Coronary artery (tissue), 2 donors: Measurements from ENCODE around the gene PCP2.

Experiments
- DNase-seq: peaks from one replicate; pipeline ENCODE4 v3.0.0-alpha.2; 2017; ENCODE audit warnings: low spot score
- H3K27ac ChIP-seq, 2 donors: fragments of 200-600 bp; sonication (generic); one replicate each; pipeline ENCODE4 v1.5.1; 2016 to 2019
- H3K4me3 ChIP-seq: fragments of 200-600 bp; sonication (generic); 2 replicates; pipeline ENCODE4 v1.5.1; 2016; ENCODE audit warnings: mild to moderate bottlenecking, moderate library complexity
- TF ChIP-seq, protein P1 (sequence below): fragments of 200-600 bp; sonication (generic); IDR thresholded peaks from one replicate; pipeline ENCODE4 v1.5.1; 2019; ENCODE audit warnings: antibody characterized with exemption

Gene PCP2

DNA sequence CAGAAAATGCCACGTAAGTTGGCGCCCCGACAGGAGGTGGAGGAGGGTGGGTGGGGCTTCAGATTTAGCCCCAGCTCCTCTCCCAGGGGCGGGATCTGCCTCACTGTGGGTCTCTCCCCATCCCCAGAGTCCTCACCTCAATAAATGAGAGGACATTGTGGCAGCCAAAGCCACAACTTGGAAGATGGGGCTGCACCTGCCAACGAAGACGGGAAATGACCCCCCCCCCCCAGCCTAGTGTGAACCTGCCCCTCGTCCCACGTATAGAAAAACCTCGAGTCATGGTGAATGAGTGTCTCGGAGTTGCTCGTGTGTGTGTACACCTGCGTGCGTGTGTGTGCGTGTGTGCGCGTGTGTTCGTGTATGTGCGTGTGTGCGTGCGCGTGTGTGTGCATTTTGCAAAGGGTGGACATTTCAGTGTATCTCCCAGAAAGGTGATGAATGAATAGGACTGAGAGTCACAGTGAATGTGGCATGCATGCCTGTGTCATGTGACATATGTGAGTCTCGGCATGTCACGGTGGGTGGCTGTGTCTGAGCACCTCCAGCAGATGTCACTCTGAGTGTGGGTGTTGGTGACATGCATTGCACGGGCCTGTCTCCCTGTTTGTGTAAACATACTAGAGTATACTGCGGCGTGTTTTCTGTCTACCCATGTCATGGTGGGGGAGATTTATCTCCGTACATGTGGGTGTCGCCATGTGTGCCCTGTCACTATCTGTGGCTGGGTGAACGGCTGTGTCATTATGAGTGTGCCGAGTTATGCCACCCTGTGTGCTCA lies 45.6 kb upstream of the PCP2 start:
- Histone ChIP-seq H3K4me3 (no peak overlapping the region), H3K27ac (no peak overlapping the region)
- TF ChIP-seq, protein P1, sequence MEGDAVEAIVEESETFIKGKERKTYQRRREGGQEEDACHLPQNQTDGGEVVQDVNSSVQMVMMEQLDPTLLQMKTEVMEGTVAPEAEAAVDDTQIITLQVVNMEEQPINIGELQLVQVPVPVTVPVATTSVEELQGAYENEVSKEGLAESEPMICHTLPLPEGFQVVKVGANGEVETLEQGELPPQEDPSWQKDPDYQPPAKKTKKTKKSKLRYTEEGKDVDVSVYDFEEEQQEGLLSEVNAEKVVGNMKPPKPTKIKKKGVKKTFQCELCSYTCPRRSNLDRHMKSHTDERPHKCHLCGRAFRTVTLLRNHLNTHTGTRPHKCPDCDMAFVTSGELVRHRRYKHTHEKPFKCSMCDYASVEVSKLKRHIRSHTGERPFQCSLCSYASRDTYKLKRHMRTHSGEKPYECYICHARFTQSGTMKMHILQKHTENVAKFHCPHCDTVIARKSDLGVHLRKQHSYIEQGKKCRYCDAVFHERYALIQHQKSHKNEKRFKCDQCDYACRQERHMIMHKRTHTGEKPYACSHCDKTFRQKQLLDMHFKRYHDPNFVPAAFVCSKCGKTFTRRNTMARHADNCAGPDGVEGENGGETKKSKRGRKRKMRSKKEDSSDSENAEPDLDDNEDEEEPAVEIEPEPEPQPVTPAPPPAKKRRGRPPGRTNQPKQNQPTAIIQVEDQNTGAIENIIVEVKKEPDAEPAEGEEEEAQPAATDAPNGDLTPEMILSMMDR = no peak
- DNase-seq = no peak

DNA sequence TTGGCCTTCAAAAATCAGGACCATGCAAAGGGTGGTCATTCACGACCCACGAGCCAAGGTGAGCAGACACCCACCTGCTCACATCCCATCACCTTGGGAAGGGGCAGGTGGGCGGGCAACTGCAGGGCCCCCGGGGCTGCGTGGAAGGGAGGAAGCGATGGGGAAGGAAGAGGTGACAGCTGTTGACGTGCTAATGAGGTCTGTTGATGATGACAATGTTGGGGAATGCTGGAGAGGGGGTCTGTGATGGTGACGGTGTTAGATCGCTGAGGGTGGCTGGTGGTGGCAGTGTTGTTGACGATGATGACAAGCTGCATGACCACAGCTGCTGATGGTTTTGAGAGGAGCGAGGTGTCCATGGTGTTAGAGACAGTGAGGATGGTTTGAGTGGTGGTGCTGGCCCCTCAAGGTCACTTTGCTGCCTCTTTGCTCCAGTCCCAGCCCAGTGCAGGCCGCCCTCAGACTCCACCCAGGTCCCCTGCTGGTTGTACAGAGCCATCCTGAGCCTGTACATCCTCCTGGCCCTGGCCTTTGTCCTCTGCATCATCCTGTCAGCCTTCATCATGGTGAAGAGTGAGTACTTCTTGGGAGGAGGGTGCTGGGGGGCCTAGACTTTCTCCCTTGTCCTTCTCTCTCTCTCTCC lies 44.3 kb upstream of the PCP2 start:
- no peak overlapping the region for H3K4me3 ChIP-seq
- H3K27ac ChIP-seq = no peak overlapping the region
- DNase-seq = no peak
- TF ChIP-seq, protein P1 = no peak

DNA sequence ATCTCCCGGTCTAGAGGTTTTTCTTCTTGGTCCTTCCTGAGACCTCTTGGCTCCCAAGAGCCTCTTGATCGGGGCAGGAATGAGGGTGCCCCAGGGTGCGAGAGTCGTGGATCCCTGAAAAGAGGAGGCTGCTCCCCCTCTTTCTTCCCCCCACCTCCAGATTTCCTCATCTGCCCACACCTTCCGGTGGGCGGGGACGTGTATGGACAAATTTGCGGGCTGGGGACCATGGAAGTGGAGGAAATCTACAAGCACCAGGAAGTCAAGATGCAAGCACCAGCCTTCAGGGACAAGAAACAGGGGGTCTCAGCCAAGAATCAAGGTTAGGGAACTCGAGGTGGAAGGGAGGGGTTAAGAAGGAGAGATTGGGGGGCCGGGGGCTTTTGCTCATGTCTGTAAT lies 43.3 kb upstream of the PCP2 start, which contains the start of gene MCEMP1:
TSS of gene MCEMP1 (plus strand) at position 237 of the 400 bp plus-strand sequence. CDS start at position 268, 31 bp downstream.
- H3K27ac ChIP-seq = no peak within 1 kb of the TSS
- TF ChIP-seq, protein P1 = no peak
- no peak for DNase-seq
- H3K4me3 ChIP-seq = peak within 1 kb of the TSS; percentile 7

DNA sequence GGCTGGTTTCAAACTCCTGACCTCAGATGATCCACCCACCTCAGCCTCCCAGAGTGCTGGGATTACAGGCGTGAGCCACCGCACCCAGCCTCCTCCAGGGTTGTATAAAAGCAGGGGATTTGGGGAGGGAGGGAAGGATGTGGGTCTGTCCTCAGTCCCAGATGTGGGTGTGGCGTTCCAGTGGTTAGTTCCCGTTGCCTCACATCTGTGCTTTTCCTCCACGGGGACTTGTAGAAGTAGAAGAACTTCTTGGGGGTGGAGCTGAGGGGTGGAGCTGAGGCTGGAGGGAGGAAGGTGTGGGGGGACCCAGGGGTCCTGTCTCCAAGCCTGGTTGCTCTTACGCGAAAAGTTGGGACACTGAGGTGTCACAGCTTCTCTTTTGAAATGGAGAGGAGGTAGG lies 42.9 kb upstream of the PCP2 start:
- no peak overlapping the region for H3K27ac ChIP-seq
- DNase-seq = no peak
- H3K4me3 ChIP-seq = peak overlapping the region; percentile 7
- TF ChIP-seq, protein P1 = no peak

DNA sequence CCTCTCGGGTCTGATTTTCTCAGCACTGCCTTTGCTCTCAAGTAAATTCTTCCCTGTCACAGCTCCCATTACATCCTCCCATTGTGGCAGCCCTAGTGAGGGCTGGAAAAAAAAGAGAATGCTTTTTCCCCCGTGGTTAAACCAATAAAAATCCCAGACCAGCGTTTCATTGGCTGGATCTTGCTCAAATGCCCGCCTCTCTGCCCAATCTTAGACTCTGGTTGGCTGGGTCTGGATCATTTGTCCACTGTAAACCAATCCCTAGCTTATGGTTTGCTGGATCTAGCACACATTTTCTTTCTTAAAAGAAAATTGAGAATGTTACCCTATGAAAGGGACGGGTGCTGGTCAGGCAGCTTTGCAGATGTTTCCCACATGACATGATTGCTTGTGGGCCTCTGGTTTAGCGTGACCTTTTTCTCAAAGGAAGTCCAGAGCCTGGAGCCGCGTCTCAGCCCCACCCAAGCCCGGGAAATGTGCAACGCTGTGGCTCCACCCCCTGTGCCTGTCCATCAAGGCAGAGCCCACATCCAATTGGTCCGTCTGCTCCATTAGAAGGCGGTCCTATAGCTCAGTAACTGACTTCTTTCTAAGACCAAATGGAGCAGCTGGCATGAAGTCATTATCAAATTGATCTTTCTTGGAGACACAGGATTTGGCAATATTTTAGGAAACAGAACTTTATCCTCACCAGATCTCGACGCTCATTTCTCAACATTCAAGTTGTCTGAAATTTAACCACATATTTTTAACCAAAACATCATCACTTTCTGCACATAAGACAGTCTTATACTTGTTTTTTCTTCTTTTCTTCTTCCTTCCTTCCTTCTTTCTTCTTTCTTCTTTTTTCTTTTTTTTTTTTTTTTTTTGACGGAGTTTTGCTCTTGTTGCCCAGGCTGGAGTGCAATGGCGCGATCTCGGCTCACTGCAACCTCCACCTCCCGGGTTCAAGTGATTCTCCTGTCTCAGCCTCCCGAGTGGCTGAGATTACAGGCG lies 40.8 kb upstream of the PCP2 start:
- DNase-seq = no peak
- TF ChIP-seq, protein P1 = no peak
- no peak overlapping the region for H3K4me3 ChIP-seq
- peak overlapping the region in 1 of 2 donors; percentile 36 for H3K27ac ChIP-seq

DNA sequence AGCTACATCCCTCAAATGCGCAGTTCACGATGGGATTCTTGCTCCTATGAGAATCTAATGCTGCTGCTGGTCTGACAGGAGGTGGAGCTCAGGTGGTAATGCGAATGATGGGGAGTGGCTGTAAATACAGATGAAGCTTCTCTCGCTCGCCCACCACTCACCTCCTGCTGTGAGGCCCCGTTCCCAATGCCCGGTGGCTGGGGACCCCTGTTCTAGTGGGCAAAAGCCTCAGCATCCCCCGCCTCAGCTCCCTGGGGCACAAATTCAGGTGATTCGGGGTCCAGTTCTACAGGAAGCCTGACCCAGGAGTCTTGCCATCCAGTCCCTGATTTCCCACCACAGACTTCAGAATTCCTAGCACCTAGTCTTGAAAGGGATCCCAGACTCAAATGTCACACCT lies 39.0 kb upstream of the PCP2 start:
- TF ChIP-seq, protein P1 = no peak
- no peak for DNase-seq
- no peak overlapping the region for H3K27ac ChIP-seq

More for the DNA sequence above, 39.0 kb upstream of the PCP2 start:
- no peak overlapping the region for H3K4me3 ChIP-seq
